NOMO-1 treated with DMSO at 0.1 percent for 48 hours (cell line): ENCODE data around the gene SNAP23.

ENCODE experiments used
- DNase-seq: peaks from one replicate; lab custom pipeline; 2025; ENCODE audit not compliant: unreplicated experiment; lab: John Stamatoyannopoulos, UW

SNAP23 gene

GRCh38 chr15:42494998-42495360 is 455 bp upstream of the SNAP23 start:
- DNase-seq, result no peak

GRCh38 chr15:42498212-42499068 is 3.0 kb downstream of the SNAP23 start:
- no peak for DNase-seq

GRCh38 chr15:42499858-42500609 is 4.6 kb downstream of the SNAP23 start:
- no peak for DNase-seq

- no peak for DNase-seq
Measured at GRCh38 chr15:42502477-42502876, 7.0 kb downstream of the SNAP23 start.

- no peak for DNase-seq
Measured at GRCh38 chr15:42503825-42504224, 8.4 kb downstream of the SNAP23 start.

- DNase-seq, result no peak
Measured at GRCh38 chr15:42504631-42505030, 9.2 kb downstream of the SNAP23 start.

GRCh38 chr15:42507514-42507913 is 12.1 kb downstream of the SNAP23 start:
- no peak for DNase-seq

GRCh38 chr15:42508263-42508690 is 12.8 kb downstream of the SNAP23 start:
- DNase-seq, result no peak

- DNase-seq, result no peak
Measured at GRCh38 chr15:42510258-42511006, 15.0 kb downstream of the SNAP23 start.

- DNase-seq, result peak; percentile 60
Measured at GRCh38 chr15:42511007-42511391, 15.6 kb downstream of the SNAP23 start.

GRCh38 chr15:42523331-42523730 is 27.9 kb downstream of the SNAP23 start:
- no peak for DNase-seq

GRCh38 chr15:42528970-42529369 is 33.5 kb downstream of the SNAP23 start:
- no peak for DNase-seq

GRCh38 chr15:42533246-42533645 is 37.8 kb downstream of the SNAP23 start:
- DNase-seq, result no peak

GRCh38 chr15:42544853-42545629 is 49.6 kb downstream of the SNAP23 start:
- DNase-seq, result peak; percentile 92

- peak; percentile 26 for DNase-seq
Measured at GRCh38 chr15:42547918-42548248, 52.4 kb downstream of the SNAP23 start.

GRCh38 chr15:42548249-42549031 is 53.0 kb downstream of the SNAP23 start, which contains the start of the genes HAUS2 and LRRC57:
Gene HAUS2, plus strand, starts transcription at chr15:42548838. Its CDS starts 35 bp downstream, at chr15:42548873.
Gene LRRC57, minus strand, starts transcription at chr15:42548793. Its CDS starts 359 bp downstream, at chr15:42548434.
- peak; percentile 65 for DNase-seq

GRCh38 chr15:42549032-42549491 is 53.6 kb downstream of the SNAP23 start:
- peak; percentile 60 for DNase-seq

- DNase-seq, result peak; percentile 27
Measured at GRCh38 chr15:42549741-42550392, 54.4 kb downstream of the SNAP23 start.

- DNase-seq, result no peak
Measured at GRCh38 chr15:42553554-42553953, 58.1 kb downstream of the SNAP23 start.
